HG02610 (cell line): ENCODE measurements around the gene FAM3A.
"Not testable (repeated sequence)": the region's sequence is repeated elsewhere in the genome, so short reads cannot be mapped to it uniquely, and the experiment has no call there.

Source experiments
- ATAC-seq: cut with Tn5 transposase; IDR thresholded peaks from one replicate; pipeline ENCODE4 v1.9.1; 2021; ENCODE audit warnings: mild to moderate bottlenecking, moderate library complexity; ENCODE audit not compliant: unreplicated experiment

Gene FAM3A

GRCh38 chrX:154515966-154516655 is at the start of gene FAM3A:
Gene FAM3A (minus strand): TSS chrX:154516232. CDS start chrX:154515772, 460 bp downstream.
- peak; percentile 89 for ATAC-seq

- not testable (repeated sequence) for ATAC-seq
Observed at GRCh38 chrX:154562295-154562694, 46.3 kb upstream of the FAM3A start.

- ATAC-seq: not testable (repeated sequence)
Observed at GRCh38 chrX:154560326-154560725, 44.3 kb upstream of the FAM3A start.

- not testable (repeated sequence) for ATAC-seq
Observed at GRCh38 chrX:154558896-154559295, 42.9 kb upstream of the FAM3A start.

GRCh38 chrX:154558060-154558690 is 42.1 kb upstream of the FAM3A start:
- ATAC-seq: not testable (repeated sequence)

GRCh38 chrX:154552112-154552806 is 36.2 kb upstream of the FAM3A start:
- ATAC-seq: not testable (repeated sequence)

GRCh38 chrX:154549766-154550165 is 33.7 kb upstream of the FAM3A start:
- no peak for ATAC-seq

- ATAC-seq: no peak
Observed at GRCh38 chrX:154548028-154548316, 31.9 kb upstream of the FAM3A start.

- ATAC-seq: peak; percentile 83
Observed at GRCh38 chrX:154547245-154548027, 31.4 kb upstream of the FAM3A start, which contains the start of gene IKBKG. Gene IKBKG (plus strand): TSS chrX:154547620. CDS start chrX:154552003, 4,383 bp downstream.

- peak; percentile 39 for ATAC-seq
Observed at GRCh38 chrX:154546354-154547244, 30.6 kb upstream of the FAM3A start, which contains the start of gene G6PD. Gene G6PD (minus strand): TSS chrX:154546846. CDS start chrX:154546155, 691 bp downstream.

GRCh38 chrX:154545673-154546274 is 29.7 kb upstream of the FAM3A start:
- ATAC-seq: no peak

- ATAC-seq: no peak
Observed at GRCh38 chrX:154542723-154543424, 26.8 kb upstream of the FAM3A start.

- no peak for ATAC-seq
Observed at GRCh38 chrX:154541896-154542722, 26.1 kb upstream of the FAM3A start.

GRCh38 chrX:154541589-154541895 is 25.5 kb upstream of the FAM3A start:
- ATAC-seq: no peak

- ATAC-seq: no peak
Observed at GRCh38 chrX:154540897-154541535, 25.0 kb upstream of the FAM3A start.

- not testable (repeated sequence) for ATAC-seq
Observed at GRCh38 chrX:154540365-154540764, 24.3 kb upstream of the FAM3A start.

- ATAC-seq: no peak
Observed at GRCh38 chrX:154539077-154539476, 23.0 kb upstream of the FAM3A start.

- no peak for ATAC-seq
Observed at GRCh38 chrX:154535892-154536291, 19.9 kb upstream of the FAM3A start.
